SKM-1 treated with dmso at 0.1 percent for 144 hours (cell line): Measurements from ENCODE around the gene COL11A1.

Experiments used
- DNase-seq: peaks from one replicate; lab custom pipeline; 2025; ENCODE audit not compliant: unreplicated experiment; lab: John Stamatoyannopoulos, UW

COL11A1 gene

DNA sequence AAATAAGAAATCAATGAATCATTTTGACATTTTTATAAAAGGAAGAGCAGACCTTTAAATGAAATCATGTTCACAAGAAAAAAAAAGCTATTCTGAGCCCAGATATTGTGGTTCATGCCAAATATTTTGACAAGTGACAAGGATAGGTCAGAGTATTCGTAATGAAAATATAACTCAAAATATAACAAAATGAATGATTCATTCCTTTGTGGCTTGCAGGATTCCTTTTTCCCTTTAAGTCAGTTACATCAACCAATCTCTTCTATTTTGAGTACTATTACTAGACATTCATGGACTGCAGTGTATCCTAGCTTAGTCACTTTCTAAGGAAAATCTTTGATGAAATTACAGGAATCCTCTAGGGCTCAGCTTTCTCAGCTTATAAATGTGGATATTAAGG is 188.7 kb downstream of the COL11A1 start:
- no peak for DNase-seq

DNA sequence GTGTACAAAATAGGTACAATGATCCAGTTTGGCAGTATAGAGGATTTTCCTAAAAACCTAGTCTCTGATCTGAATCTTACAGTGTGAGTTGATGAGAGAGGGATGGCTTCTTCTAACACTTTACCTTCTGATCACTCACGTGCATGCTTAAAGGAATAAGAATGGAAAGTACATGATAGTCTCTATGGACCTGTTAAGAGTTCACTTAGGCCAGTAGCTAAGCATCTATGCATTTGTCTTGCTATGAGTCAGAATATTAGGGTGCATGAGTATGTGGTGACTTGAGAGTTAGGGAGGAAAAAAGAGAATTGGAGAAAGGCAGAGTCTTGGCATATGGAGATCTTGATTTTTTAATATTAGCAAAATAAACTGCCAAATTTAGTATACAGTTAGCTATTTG is 206.3 kb downstream of the COL11A1 start:
- DNase-seq: no peak

GRCh38 chr1:102899935-102900334 is 208.4 kb downstream of the COL11A1 start:
- no peak for DNase-seq

DNA sequence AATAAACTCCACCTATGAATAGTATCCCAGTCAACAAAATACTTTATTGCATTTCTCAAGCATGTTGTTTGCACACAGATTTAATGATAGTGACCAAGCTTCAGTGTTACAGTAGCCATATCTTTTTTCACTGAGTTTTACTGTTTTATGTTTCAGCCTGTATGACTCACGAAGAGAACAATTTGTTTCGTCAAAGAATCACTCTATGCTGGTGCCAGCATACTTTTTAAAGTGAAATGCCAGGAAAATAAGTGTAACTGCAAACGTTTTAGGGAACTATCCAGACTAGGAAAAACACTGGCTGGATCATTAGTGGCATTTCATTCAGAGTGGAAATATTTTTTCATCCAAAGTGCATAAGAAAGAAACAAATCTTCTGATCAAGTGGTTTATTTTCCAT is 210.8 kb downstream of the COL11A1 start:
- no peak for DNase-seq

- no peak for DNase-seq
Measured at GRCh38 chr1:102896771-102897170, 211.6 kb downstream of the COL11A1 start.

DNA sequence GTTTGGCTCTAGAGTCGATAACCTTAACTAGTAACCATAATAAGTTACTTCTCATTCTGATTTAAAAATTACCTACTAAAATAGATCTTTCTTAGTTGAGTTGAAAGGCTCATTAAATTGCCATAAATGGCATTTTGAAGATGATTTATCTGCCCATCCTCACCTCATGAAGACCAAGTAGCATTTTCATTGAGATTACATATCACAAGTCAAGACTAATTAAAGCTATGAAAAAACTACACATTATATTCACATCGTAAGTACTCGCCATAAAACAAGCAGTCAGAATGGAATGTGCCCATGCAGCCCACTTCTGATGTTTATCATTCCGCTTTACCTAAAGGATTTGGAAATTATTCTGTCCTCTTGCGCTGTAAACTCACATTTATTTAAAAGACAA is 212.0 kb downstream of the COL11A1 start:
- no peak for DNase-seq

DNA sequence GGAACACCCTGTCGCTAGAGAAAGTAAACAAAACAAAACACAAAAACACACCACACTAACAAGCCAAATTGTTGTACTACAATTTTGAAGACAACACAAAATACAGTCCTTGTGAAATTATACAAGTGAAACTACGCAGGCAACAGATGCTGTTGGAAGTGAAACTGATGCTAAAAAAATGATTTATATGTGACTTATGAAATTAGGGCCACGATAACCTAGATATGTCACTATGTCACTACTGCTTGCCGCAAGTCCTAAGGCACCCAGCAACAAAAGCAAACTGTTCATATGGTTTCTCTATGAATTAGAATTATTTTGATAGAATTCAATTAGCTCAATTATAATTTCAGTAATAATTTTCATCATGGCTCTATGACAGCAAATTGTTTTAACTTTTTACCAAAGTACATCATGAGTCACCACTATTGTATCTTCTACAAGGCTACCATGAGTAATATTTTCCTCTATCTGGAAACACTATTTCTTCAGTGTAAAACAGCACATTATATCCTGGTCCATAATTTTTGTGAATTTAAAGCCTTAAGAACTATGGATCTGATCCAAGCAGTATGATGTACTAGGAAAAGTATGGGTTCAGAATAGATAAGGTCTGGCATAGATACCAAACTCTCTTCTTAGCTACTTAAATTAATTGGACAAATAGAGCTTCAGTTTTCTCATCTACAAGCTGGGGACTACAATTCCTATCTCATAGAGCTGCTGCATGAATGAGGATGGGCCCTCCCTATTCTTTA is 216.3 kb downstream of the COL11A1 start:
- DNase-seq: no peak

- DNase-seq: no peak
Measured at GRCh38 chr1:102886638-102887037, 221.7 kb downstream of the COL11A1 start.

DNA sequence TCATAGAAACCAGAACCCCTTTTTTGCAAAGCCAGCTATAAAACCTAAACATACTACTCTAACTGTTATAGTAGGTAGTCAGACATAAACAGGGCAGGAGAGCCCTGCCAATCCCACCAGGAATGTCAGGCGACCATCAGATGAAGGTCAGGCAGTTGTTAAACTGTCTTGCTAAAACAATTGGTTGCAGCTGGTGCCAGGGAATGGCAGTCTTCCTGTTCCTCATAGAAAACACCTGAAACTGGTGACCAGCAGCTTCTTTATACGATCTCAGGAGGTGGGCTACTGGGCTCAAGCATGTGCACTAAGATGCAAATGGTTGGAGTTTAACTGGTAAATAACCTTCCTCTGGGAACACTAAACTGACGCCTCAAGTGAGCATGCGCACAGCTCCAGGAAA is 224.1 kb downstream of the COL11A1 start:
- no peak for DNase-seq

DNA sequence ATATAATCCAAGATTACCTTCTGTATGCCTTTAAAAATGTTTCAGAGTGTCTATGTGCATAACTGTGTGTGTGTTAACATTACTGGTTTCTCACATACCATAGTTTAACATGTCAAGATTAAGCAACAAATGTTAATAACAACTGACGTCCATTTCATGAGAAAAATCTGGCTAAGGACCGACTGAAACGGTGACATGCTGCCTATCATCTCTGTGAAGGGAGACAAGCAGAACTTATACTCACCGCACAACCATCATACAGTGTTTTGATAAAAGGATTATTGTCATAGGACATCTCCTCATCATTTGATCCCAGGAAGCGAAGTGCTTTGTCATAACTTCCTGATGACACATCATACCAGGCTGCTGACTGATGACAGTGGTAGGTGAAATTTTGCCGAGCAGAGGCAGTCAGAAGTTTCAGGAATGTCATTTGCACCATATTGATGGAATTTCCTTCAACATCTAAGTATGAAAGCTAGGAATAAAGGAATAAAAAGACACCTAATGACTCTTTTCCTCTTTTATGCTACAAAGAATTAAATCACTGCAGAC is 228.8 kb downstream of the COL11A1 start:
- no peak for DNase-seq

- DNase-seq: no peak
Measured at GRCh38 chr1:102875756-102876155, 232.6 kb downstream of the COL11A1 start.

GRCh38 chr1:102872526-102872925 is 235.8 kb downstream of the COL11A1 start:
- DNase-seq: no peak

GRCh38 chr1:102872097-102872496 is 236.2 kb downstream of the COL11A1 start:
- no peak for DNase-seq

- no peak for DNase-seq
Measured at GRCh38 chr1:102863704-102864103, 244.6 kb downstream of the COL11A1 start.

DNA sequence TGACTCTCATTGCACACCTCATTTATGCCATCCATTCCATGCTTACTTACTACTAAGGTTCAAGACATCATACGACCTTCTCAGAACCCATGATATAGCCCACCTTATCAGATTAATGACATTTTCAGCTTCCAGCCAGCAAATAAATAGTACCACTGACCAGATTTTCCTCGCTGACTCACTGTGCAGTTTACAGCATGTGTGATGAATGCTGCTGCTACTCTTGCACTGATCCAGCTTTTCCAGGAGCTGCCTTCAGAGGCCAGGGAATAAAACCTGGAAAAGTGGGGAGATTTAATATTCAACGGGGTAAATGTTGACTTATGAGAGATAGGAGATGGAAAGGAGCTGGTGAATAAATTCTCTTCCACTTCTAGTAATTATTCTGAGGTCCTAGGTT is 247.1 kb downstream of the COL11A1 start:
- no peak for DNase-seq

- no peak for DNase-seq
Measured at GRCh38 chr1:102858695-102859094, 249.6 kb downstream of the COL11A1 start.

DNA sequence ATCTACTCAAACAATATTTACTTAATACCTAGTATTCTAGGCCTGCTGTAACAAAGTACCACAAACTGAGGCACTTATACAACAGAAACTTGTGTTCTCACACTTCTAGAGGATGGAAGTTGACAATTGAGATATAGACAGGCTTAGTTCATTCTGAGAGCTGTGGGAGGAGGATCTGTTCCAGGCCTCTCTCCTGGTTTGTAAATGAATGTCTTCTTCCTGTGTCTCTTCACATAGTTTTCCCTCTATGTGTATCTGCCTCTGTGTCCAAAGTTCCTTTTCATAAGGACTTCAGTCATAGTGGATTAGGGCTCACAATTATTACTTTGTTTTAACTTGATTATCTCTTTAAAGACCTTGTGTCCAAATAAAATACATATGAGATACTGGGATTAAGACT is 251.1 kb downstream of the COL11A1 start:
- no peak for DNase-seq

GRCh38 chr1:102853701-102854187 is 254.6 kb downstream of the COL11A1 start:
- no peak for DNase-seq

GRCh38 chr1:102853136-102853535 is 255.2 kb downstream of the COL11A1 start:
- no peak for DNase-seq

GRCh38 chr1:102852613-102853012 is 255.7 kb downstream of the COL11A1 start:
- no peak for DNase-seq

DNA sequence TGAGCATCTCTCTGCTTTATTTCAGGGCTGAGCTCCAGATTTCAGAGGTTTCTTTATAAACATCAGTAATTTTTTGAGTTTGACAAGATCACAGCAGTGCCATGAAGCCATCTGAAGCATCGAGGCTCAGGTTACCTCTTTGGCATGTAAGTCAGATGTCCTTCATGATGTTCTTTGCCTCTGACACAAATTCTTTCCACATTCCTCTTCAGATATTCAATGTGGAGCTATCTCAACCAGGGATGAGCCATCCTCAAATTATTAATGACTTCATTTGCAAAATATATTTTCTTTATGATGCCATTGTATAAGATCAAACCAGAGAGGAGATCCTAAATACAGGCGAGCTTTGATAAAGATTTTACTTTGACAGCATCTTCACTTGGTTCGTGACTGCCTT is 256.7 kb downstream of the COL11A1 start:
- no peak for DNase-seq

- no peak for DNase-seq
Measured at GRCh38 chr1:102842606-102843005, 265.7 kb downstream of the COL11A1 start.

DNA sequence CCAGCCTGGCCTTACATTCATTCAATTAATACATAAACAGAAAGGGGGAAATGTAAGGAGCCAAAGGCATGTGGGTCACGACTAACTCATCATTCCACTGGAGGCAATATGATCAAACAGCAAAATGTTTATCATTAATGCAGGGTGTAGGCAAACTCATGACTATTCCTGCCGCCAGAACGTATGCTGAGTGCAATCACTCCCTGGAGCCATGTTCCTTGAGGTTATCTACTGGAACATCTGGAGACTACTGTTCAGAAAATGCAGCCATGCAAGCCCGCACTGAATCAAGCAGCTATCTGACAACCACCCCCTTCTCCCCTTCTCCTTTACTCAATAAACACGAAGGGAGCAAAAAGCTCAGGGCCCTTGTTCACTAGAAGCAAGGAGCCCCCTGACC is 267.6 kb downstream of the COL11A1 start:
- DNase-seq: no peak
